ENCODE data around the gene CEP78.

The CEP78 gene

DNA sequence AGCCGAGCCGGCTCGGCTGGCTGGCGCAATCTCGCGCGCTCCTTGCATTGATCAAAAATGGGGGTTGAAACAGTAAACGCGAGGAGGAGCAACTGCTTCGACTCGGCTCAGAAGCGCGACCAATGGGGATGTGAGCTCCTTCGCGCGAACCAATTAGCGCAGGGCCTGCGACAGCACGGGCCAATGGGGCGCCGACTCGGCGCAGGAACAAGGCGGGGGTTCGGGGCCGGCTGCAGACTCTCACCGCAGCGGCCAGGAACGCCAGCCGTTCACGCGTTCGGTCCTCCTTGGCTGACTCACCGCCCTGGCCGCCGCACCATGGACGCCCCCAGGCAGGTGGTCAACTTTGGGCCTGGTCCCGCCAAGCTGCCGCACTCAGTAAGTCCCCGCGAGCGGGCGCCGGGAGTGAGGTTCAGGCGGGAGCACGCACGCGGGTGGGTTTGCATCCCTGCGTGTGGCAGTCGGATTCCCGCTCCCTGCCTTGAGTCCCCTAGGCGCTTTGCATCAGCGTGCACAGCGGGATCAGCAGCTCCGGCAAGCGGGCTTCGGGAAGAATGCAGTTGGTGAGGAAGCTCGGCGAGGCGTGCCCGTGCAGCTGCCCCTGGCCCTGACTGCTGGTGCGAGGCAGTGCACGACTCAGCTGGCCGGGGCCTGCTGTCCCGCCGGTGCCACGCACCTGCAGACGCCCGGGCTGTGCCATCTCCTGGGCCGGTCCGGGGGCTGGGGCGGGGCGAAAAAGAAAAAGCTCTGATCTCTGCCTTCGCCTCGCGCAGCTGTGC lies 61.2 kb downstream of the CEP78 start, which contains the start of gene PSAT1 (continued):
- TF ChIP-seq, protein P1, sequence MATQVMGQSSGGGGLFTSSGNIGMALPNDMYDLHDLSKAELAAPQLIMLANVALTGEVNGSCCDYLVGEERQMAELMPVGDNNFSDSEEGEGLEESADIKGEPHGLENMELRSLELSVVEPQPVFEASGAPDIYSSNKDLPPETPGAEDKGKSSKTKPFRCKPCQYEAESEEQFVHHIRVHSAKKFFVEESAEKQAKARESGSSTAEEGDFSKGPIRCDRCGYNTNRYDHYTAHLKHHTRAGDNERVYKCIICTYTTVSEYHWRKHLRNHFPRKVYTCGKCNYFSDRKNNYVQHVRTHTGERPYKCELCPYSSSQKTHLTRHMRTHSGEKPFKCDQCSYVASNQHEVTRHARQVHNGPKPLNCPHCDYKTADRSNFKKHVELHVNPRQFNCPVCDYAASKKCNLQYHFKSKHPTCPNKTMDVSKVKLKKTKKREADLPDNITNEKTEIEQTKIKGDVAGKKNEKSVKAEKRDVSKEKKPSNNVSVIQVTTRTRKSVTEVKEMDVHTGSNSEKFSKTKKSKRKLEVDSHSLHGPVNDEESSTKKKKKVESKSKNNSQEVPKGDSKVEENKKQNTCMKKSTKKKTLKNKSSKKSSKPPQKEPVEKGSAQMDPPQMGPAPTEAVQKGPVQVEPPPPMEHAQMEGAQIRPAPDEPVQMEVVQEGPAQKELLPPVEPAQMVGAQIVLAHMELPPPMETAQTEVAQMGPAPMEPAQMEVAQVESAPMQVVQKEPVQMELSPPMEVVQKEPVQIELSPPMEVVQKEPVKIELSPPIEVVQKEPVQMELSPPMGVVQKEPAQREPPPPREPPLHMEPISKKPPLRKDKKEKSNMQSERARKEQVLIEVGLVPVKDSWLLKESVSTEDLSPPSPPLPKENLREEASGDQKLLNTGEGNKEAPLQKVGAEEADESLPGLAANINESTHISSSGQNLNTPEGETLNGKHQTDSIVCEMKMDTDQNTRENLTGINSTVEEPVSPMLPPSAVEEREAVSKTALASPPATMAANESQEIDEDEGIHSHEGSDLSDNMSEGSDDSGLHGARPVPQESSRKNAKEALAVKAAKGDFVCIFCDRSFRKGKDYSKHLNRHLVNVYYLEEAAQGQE (tag by site-specific recombination; IDR thresholded peaks at IDR 0.05) = 0 out of 2 replicates have a peak, but pooled peaks have one; percentile 44
- TF ChIP-seq YY2 (tag by site-specific recombination; IDR thresholded peaks at IDR 0.05) (peak; percentile 58; the same call in 1 of the 2 replicates), KLF7 (tag by site-specific recombination; IDR thresholded peaks at IDR 0.05; ENCODE audit: borderline replicate concordance) (no peak), ZNF558 (tag by site-specific recombination; IDR thresholded peaks at IDR 0.05) (no peak), ZNF416 (tag by site-specific recombination; IDR thresholded peaks at IDR 0.05) (no peak), ZFP37 (tag by site-specific recombination; IDR thresholded peaks at IDR 0.05) (peak; percentile 72), ZNF664 (tag by site-specific recombination; IDR thresholded peaks at IDR 0.05) (no peak), ZNF76 (tag by site-specific recombination; IDR thresholded peaks at IDR 0.05; ENCODE audit: borderline replicate concordance, low read depth) (no peak), BCL11A (tag by site-specific recombination; IDR thresholded peaks at IDR 0.05; ENCODE audit: low read depth) (no peak), ZNF221 (tag by site-specific recombination; IDR thresholded peaks at IDR 0.05; ENCODE audit: borderline replicate concordance) (no peak), ZNF146 (tag by site-specific recombination; IDR thresholded peaks at IDR 0.05) (no peak), ZNF514 (tag by site-specific recombination; IDR thresholded peaks at IDR 0.05) (no peak), ZNF335 (tag by site-specific recombination; conservative IDR thresholded peaks at IDR 0.05) (peak; percentile 73), ZNF223 (tag by site-specific recombination; IDR thresholded peaks at IDR 0.05) (no peak), ZNF292 (tag by site-specific recombination; IDR thresholded peaks at IDR 0.05; ENCODE audit: borderline replicate concordance, low read depth) (no peak), SETDB1 (IDR thresholded peaks at IDR 0.05; ENCODE audit: insufficient read length, low read length) (no peak), ZNF211 (tag by site-specific recombination; IDR thresholded peaks at IDR 0.05; ENCODE audit: low read depth) (no peak), ZNF555 (tag by site-specific recombination; conservative IDR thresholded peaks at IDR 0.05) (no peak), SP7 (tag by site-specific recombination; IDR thresholded peaks at IDR 0.05) (peak; percentile 35), KLF10 (tag by site-specific recombination; IDR thresholded peaks at IDR 0.05) (no peak), REPIN1 (tag by site-specific recombination; IDR thresholded peaks at IDR 0.05; ENCODE audit: low read depth) (no peak), ZNF777 (tag by site-specific recombination; IDR thresholded peaks at IDR 0.05; ENCODE audit: borderline replicate concordance) (no peak)
- TF ChIP-seq, protein P2, sequence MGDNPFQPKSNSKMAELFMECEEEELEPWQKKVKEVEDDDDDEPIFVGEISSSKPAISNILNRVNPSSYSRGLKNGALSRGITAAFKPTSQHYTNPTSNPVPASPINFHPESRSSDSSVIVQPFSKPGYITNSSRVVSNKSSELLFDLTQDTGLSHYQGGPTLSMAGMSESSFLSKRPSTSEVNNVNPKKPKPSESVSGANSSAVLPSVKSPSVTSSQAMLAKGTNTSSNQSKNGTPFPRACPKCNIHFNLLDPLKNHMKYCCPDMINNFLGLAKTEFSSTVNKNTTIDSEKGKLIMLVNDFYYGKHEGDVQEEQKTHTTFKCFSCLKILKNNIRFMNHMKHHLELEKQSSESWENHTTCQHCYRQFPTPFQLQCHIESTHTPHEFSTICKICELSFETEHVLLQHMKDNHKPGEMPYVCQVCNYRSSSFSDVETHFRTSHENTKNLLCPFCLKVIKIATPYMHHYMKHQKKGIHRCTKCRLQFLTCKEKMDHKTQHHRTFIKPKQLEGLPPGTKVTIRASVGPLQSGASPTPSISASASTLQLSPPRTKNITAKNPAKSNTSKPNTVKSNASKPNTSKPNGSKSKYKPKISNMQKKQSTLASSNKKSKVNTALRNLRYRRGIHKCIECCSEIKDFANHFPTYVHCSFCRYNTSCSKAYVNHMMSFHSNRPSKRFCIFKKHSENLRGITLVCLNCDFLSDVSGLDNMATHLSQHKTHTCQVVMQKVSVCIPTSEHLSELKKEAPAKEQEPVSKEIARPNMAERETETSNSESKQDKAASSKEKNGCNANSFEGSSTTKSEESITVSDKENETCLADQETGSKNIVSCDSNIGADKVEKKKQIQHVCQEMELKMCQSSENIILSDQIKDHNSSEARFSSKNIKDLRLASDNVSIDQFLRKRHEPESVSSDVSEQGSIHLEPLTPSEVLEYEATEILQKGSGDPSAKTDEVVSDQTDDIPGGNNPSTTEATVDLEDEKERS (tag by site-specific recombination; IDR thresholded peaks at IDR 0.05) = no peak
- TF ChIP-seq, protein P3, sequence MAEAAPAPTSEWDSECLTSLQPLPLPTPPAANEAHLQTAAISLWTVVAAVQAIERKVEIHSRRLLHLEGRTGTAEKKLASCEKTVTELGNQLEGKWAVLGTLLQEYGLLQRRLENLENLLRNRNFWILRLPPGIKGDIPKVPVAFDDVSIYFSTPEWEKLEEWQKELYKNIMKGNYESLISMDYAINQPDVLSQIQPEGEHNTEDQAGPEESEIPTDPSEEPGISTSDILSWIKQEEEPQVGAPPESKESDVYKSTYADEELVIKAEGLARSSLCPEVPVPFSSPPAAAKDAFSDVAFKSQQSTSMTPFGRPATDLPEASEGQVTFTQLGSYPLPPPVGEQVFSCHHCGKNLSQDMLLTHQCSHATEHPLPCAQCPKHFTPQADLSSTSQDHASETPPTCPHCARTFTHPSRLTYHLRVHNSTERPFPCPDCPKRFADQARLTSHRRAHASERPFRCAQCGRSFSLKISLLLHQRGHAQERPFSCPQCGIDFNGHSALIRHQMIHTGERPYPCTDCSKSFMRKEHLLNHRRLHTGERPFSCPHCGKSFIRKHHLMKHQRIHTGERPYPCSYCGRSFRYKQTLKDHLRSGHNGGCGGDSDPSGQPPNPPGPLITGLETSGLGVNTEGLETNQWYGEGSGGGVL (tag by site-specific recombination; IDR thresholded peaks at IDR 0.05) = no peak
- TF ChIP-seq, protein P4, sequence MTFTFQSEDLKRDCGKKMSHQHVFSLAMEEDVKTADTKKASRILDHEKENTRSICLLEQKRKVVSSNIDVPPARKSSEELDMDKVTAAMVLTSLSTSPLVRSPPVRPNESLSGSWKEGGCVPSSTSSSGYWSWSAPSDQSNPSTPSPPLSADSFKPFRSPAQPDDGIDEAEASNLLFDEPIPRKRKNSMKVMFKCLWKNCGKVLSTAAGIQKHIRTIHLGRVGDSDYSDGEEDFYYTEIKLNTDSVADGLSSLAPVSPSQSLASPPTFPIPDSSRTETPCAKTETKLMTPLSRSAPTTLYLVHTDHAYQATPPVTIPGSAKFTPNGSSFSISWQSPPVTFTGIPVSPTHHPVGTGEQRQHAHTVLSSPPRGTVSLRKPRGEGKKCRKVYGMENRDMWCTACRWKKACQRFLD (tag by site-specific recombination; IDR thresholded peaks at IDR 0.05) = no peak
- TF ChIP-seq, protein P5, sequence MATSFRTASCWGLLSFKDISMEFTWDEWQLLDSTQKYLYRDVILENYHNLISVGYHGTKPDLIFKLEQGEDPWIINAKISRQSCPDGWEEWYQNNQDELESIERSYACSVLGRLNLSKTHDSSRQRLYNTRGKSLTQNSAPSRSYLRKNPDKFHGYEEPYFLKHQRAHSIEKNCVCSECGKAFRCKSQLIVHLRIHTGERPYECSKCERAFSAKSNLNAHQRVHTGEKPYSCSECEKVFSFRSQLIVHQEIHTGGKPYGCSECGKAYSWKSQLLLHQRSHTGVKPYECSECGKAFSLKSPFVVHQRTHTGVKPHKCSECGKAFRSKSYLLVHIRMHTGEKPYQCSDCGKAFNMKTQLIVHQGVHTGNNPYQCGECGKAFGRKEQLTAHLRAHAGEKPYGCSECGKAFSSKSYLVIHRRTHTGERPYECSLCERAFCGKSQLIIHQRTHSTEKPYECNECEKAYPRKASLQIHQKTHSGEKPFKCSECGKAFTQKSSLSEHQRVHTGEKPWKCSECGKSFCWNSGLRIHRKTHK (tag by site-specific recombination; IDR thresholded peaks at IDR 0.05) = no peak
- TF ChIP-seq, protein P6, sequence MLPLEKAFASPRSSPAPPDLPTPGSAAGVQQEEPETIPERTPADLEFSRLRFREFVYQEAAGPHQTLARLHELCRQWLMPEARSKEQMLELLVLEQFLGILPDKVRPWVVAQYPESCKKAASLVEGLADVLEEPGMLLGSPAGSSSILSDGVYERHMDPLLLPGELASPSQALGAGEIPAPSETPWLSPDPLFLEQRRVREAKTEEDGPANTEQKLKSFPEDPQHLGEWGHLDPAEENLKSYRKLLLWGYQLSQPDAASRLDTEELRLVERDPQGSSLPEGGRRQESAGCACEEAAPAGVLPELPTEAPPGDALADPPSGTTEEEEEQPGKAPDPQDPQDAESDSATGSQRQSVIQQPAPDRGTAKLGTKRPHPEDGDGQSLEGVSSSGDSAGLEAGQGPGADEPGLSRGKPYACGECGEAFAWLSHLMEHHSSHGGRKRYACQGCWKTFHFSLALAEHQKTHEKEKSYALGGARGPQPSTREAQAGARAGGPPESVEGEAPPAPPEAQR (tag by site-specific recombination; IDR thresholded peaks at IDR 0.05) = no peak

Measured in HEK293 (cell line).